DND-41 (cell line): ENCODE measurements around the gene PALD1.

ENCODE experiments used
- ATAC-seq: fragments of 200-7000 bp; cut with Tn5 transposase; 3 replicates; pipeline ENCODE4 v1.9.1; 2021; ENCODE audit warnings: low read depth; ENCODE audit not compliant: insufficient read depth
- DNase-seq: peaks from one replicate; pipeline ENCODE4 v3.0.0-alpha.2; 2020
- H2AFZ ChIP-seq: 2 replicates; pipeline ENCODE4 v1.6.0; 2012; ENCODE audit warnings: low read depth, low read length
- H3K27ac ChIP-seq: 2 replicates; pipeline ENCODE4 v1.5.1; 2012; ENCODE audit warnings: low read length, inconsistent platforms
- H3K27me3 ChIP-seq: fragments of 200-600 bp; sonication (generic); 2 replicates; pipeline ENCODE4 v1.6.0; 2012; ENCODE audit warnings: low read length, mild to moderate bottlenecking, inconsistent platforms; ENCODE audit not compliant: insufficient read depth, poor library complexity
- H3K36me3 ChIP-seq: 2 replicates; pipeline ENCODE4 v1.5.1; 2012; ENCODE audit warnings: low read length, inconsistent platforms; ENCODE audit not compliant: insufficient read depth
- H3K4me1 ChIP-seq: 2 replicates; pipeline ENCODE4 v1.5.1; 2012; ENCODE audit warnings: mild to moderate bottlenecking, low read length; ENCODE audit not compliant: insufficient read depth
- H3K4me2 ChIP-seq: 2 replicates; pipeline ENCODE4 v1.6.0; 2012; ENCODE audit warnings: mild to moderate bottlenecking, moderate library complexity, low read length, inconsistent platforms; ENCODE audit not compliant: insufficient read depth
- H3K4me3 ChIP-seq, 2 experiments: fragments of 200-600 bp in 1 of 2; shearing (Covaris generic) in 1 of 2; 2 replicates each; pipeline ENCODE4 v1.5.1; 2012 to 2016; ENCODE audit warnings: inconsistent platforms in 2 of 2, low read length in 2 of 2, mild to moderate bottlenecking in 2 of 2, low read depth in 1 of 2, moderate library complexity in 1 of 2
- H3K79me2 ChIP-seq: 2 replicates; pipeline ENCODE4 v1.6.0; 2012; ENCODE audit warnings: low read length, inconsistent platforms; ENCODE audit not compliant: insufficient read depth
- H3K9ac ChIP-seq: 2 replicates; pipeline ENCODE4 v1.6.0; 2012; ENCODE audit warnings: low read depth, mild to moderate bottlenecking, inconsistent platforms, low read length, moderate library complexity
- H3K9me3 ChIP-seq: 2 replicates; pipeline ENCODE4 v1.5.1; 2012; ENCODE audit warnings: low read length, moderate library complexity, mild to moderate bottlenecking, inconsistent platforms; ENCODE audit not compliant: insufficient read depth, severe bottlenecking
- H4K20me1 ChIP-seq: 2 replicates; pipeline ENCODE4 v1.6.0; 2012; ENCODE audit warnings: low read length; ENCODE audit not compliant: insufficient read depth
- EZH2 ChIP-seq: IDR thresholded peaks from 3 replicates; pipeline ENCODE4 v1.6.1; 2012; ENCODE audit warnings: borderline replicate concordance, low read depth, mild to moderate bottlenecking, moderate library complexity, low read length, inconsistent platforms; ENCODE audit not compliant: severe bottlenecking
- TF ChIP-seq, protein P1 (sequence below): IDR thresholded peaks from 2 replicates; pipeline ENCODE4 v1.5.1; 2012; ENCODE audit warnings: borderline replicate concordance, low read length, moderate library complexity, mild to moderate bottlenecking; ENCODE audit not compliant: poor library complexity, severe bottlenecking; ENCODE audit errors: extremely low read depth

Gene PALD1

DNA sequence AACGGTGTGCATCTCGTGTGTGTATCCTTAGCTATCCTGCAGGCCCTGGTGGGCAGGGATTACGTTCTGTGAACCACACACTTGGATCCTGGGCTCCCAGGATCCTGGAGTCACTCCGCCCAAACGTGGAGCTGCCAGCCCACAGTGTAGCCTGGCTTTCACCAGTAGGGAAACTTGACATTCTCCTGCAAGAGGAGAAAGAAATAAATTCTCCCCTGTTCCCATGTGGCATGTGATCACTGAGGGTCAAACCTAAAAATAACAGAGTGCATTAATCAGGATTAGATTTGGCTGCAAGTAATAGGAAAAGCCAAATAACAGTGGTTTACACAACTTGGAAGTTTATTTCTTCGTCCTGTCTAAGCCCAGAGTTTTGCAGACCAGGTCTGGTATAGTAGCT is 32.3 kb downstream of the PALD1 start:
- TF ChIP-seq, protein P1, sequence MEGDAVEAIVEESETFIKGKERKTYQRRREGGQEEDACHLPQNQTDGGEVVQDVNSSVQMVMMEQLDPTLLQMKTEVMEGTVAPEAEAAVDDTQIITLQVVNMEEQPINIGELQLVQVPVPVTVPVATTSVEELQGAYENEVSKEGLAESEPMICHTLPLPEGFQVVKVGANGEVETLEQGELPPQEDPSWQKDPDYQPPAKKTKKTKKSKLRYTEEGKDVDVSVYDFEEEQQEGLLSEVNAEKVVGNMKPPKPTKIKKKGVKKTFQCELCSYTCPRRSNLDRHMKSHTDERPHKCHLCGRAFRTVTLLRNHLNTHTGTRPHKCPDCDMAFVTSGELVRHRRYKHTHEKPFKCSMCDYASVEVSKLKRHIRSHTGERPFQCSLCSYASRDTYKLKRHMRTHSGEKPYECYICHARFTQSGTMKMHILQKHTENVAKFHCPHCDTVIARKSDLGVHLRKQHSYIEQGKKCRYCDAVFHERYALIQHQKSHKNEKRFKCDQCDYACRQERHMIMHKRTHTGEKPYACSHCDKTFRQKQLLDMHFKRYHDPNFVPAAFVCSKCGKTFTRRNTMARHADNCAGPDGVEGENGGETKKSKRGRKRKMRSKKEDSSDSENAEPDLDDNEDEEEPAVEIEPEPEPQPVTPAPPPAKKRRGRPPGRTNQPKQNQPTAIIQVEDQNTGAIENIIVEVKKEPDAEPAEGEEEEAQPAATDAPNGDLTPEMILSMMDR, result no peak
- no peak for TF ChIP-seq EZH2
- Histone ChIP-seq H3K79me2 (no peaks in the 10 kb centered on the region), H3K9me3 (no peaks in the 10 kb centered on the region), H3K36me3 (no peaks in the 10 kb centered on the region), H3K4me3 (no peak overlapping the region), H3K27me3 (no peaks in the 10 kb centered on the region), H3K4me1 (no peaks in the 10 kb centered on the region), H3K27ac (no peak overlapping the region), H3K4me2 (no peak overlapping the region), H4K20me1 (peaks cover 28% of the 10 kb centered on the region; the same call in 1 of the 2 replicates), H2AFZ (no peak overlapping the region), H3K9ac (no peak overlapping the region)
- DNase-seq, result no peak
- no peak for ATAC-seq

DNA sequence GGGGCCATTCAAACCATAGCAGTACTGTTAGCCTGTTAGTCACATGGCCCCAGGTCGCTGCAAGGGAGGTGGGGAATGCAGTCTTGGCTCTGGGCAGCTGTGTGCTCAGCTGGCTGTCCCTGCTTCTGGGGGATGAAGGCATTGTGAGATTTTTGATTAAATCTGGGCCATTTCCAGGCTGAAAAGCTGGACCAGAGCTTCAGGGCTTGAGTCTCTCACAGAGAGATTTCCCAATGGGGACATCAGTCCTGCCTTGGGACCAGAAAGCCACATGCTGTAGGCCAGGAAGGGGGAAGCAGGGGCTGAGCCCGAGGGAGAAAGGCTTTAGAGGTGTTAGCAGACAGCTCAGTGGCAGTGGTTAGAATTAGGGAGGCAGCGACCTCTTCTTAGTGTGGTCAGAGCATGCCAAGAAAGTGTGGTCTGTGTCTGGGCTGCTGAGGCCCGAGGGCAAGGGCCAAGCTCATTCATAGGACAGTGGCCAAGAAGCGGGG is 33.6 kb downstream of the PALD1 start:
- H3K9me3 ChIP-seq, result no peaks in the 10 kb centered on the region
- H2AFZ ChIP-seq, result no peak overlapping the region
- DNase-seq (no peak), ATAC-seq (no peak)
- H3K4me3 ChIP-seq, result no peak overlapping the region
- peaks cover 28% of the 10 kb centered on the region; the same call in 1 of the 2 replicates for H4K20me1 ChIP-seq
- no peak for TF ChIP-seq EZH2
- TF ChIP-seq, protein P1, result no peak
- H3K27me3 ChIP-seq, result no peaks in the 10 kb centered on the region
- no peaks in the 10 kb centered on the region for H3K4me1 ChIP-seq
- no peaks in the 10 kb centered on the region for H3K36me3 ChIP-seq
- no peak overlapping the region for H3K4me2 ChIP-seq
- H3K79me2 ChIP-seq, result no peaks in the 10 kb centered on the region
- H3K27ac ChIP-seq, result no peak overlapping the region
- no peak overlapping the region for H3K9ac ChIP-seq

DNA sequence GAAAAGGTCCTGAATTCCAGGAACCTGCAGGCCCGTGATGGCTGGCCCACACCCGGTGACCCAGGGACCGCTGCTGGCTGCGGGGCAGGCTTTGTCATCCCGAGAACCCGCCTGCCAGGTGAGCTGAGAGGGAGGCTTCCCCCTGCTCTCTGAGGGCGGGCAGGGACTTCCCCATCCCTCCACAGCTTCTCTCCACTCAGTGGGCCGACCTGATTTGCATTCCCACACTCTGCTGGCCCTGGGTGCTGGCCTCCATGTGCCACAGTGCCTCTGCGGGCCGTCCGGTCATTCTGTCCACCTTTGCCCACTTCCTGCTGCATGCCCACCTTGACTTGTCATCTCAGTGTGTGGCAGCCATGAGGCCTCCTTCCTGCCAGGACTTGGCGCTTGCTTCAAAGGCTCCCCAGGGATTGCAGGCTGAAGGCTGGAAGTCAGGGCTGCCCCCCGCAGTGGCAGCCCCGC is 35.3 kb downstream of the PALD1 start:
- DNase-seq, result no peak
- ATAC-seq, result no peak
- Histone ChIP-seq H3K79me2 (no peaks in the 10 kb centered on the region), H3K9ac (no peak overlapping the region), H3K36me3 (no peaks in the 10 kb centered on the region), H4K20me1 (peaks cover 28% of the 10 kb centered on the region), H3K4me3 (no peak overlapping the region), H3K27me3 (no peaks in the 10 kb centered on the region), H3K27ac (no peak overlapping the region), H3K4me1 (no peaks in the 10 kb centered on the region), H3K4me2 (no peak overlapping the region), H2AFZ (no peak overlapping the region), H3K9me3 (no peaks in the 10 kb centered on the region)
- TF ChIP-seq, protein P1, result no peak
- no peak for TF ChIP-seq EZH2

DNA sequence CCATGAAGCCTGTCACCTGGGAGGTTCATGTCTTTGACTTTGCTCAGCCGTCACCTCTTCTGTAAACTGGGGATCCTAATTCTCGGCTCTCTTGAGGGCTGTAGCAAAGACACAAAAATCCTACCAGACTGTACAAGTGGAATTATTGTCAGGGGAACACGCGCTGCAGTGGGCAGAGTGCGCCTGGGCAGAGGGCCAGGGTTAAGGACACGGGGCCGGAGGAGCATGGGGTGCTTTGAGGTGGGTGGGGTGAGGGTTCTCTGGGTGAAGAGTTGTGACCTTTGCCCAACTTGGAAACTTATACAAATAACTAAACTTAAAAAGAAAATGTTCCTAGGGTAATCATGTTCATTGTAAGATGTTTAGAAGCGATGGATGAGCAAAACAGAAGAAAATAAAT is 36.0 kb downstream of the PALD1 start:
- ATAC-seq, result no peak
- Histone ChIP-seq H2AFZ (no peak overlapping the region), H3K9ac (no peak overlapping the region), H3K9me3 (no peaks in the 10 kb centered on the region), H3K4me3 (no peak overlapping the region), H3K27ac (no peak overlapping the region), H3K27me3 (no peaks in the 10 kb centered on the region), H3K36me3 (no peaks in the 10 kb centered on the region), H3K79me2 (no peaks in the 10 kb centered on the region), H3K4me1 (no peaks in the 10 kb centered on the region), H4K20me1 (peaks cover 22% of the 10 kb centered on the region), H3K4me2 (no peak overlapping the region)
- no peak for DNase-seq
- TF ChIP-seq EZH2, result no peak
- TF ChIP-seq, protein P1, result no peak
